Uterus (tissue), 4 donors: ENCODE measurements around the gene PIK3CD. TPM values are rescaled to one million over a fixed set of nuclear protein-coding genes. Genes with fewer than 3 reads are reported as not detected.

ENCODE experiments used
- DNase-seq, 2 donors: peaks; one replicate each; pipeline ENCODE4 v3.0.0-alpha.2; 2019 to 2020
- H3K27ac ChIP-seq, 2 donors: fragments of 200-600 bp; sonication (generic); 1 replicate in 1 of 2; 2 replicates in 1 of 2; pipeline ENCODE4 v1.5.1; 2016 to 2018
- H3K27me3 ChIP-seq, 2 donors: fragments of 200-600 bp; sonication (generic); one replicate each; pipeline ENCODE4 v1.5.1; 2018 to 2019; ENCODE audit warnings: control low read depth in 1 of 2
- H3K36me3 ChIP-seq, 2 donors: fragments of 200-600 bp; sonication (generic); one replicate each; pipeline ENCODE4 v1.5.1; 2019; ENCODE audit warnings: control low read depth in 1 of 2
- H3K4me1 ChIP-seq, 2 donors: fragments of 200-600 bp; sonication (generic); one replicate each; pipeline ENCODE4 v1.5.1; 2018 to 2019; ENCODE audit warnings: control low read depth in 1 of 2
- H3K4me3 ChIP-seq, 2 donors: fragments of 200-600 bp; sonication (generic); 1 replicate in 1 of 2; 2 replicates in 1 of 2; pipeline ENCODE4 v1.5.1; 2018 to 2019; ENCODE audit warnings: mild to moderate bottlenecking in 1 of 2
- H3K9me3 ChIP-seq, 2 donors: fragments of 200-600 bp; sonication (generic); one replicate each; pipeline ENCODE4 v1.5.1; 2019; ENCODE audit warnings: control low read depth in 1 of 2
- CTCF ChIP-seq, 4 experiments: fragments of 200-600 bp in 2 of 4; fragments of 450-650 bp in 2 of 4; sonication (generic) in 2 of 4; IDR thresholded peaks; one replicate each; pipeline ENCODE4 v1.5.1; 2016 to 2019; ENCODE audit warnings: antibody characterized with exemption in 4 of 4, mild to moderate bottlenecking in 2 of 4, moderate library complexity in 1 of 4
- POLR2A ChIP-seq, 2 donors: fragments of 450-650 bp; IDR thresholded peaks; one replicate each; pipeline ENCODE4 v1.6.1; 2016; ENCODE audit warnings: antibody characterized with exemption in 2 of 2, mild to moderate bottlenecking in 1 of 2, moderate library complexity in 1 of 2
- intact Hi-C: fragments of 100-400 bp; cut with DNase I; formaldehyde crosslinking; loops from one replicate; pipeline ENCODE4 v1.15.1; 2023; ENCODE audit warnings: low total_unique reads
- total RNA-seq, 4 donors: library from RNA; depleted of rRNA in 3 of 4; stranded (reverse); fragments of >200 nt in 3 of 4; gene quantifications; one replicate each; pipeline versions ENCODE4 v1.1.0 to v1.2.4, GENCODE V29; 2014 to 2023
- donor health status: DM: yes; HTN: yes; CAD: no.

The PIK3CD gene
- total RNA-seq = 1 to 10 TPM; 4.6 to 9.7 (median 7.4) TPM

GRCh38 chr1:9651565-9652378 lies at the start of gene PIK3CD:
PIK3CD (plus strand) TSS chr1:9651731; CDS start chr1:9710456, 58,725 bp downstream.
- H3K4me3 ChIP-seq = peak within 1 kb of the TSS; percentile 10 to 16

GRCh38 chr1:9601942-9602793 lies 49.4 kb upstream of the PIK3CD start:
- no peaks in the 10 kb centered on the region for H3K4me1 ChIP-seq
- no peaks in the 10 kb centered on the region for H3K27me3 ChIP-seq
- intact Hi-C loops = no loop called here
- no peak overlapping the region for H3K4me3 ChIP-seq
- TF ChIP-seq CTCF (IDR thresholded peaks at IDR 0.05) = no peak
- TF ChIP-seq POLR2A (IDR thresholded peaks at IDR 0.05) = no peak
- no peaks in the 10 kb centered on the region for H3K36me3 ChIP-seq
- no peak for DNase-seq
- no peaks in the 10 kb centered on the region for H3K9me3 ChIP-seq
- H3K27ac ChIP-seq = no peak overlapping the region

More at GRCh38 chr1:9651565-9652378, at the start of gene PIK3CD:
- TF ChIP-seq CTCF (IDR thresholded peaks at IDR 0.05) = no peak
- no peak for TF ChIP-seq POLR2A (IDR thresholded peaks at IDR 0.05)
- no peak for DNase-seq
- no peaks in the 10 kb centered on the region for H3K27me3 ChIP-seq
- H3K36me3 ChIP-seq = no peaks in the 10 kb centered on the region
- H3K9me3 ChIP-seq = no peaks in the 10 kb centered on the region
- H3K4me1 ChIP-seq = peaks cover 0 to 16% of the 10 kb centered on the region in 2 donors
- H3K27ac ChIP-seq = no peak within 1 kb of the TSS
- intact Hi-C loops = no loop called here

GRCh38 chr1:9602794-9603167 lies 48.8 kb upstream of the PIK3CD start:
- no peaks in the 10 kb centered on the region for H3K27me3 ChIP-seq
- no peaks in the 10 kb centered on the region for H3K4me1 ChIP-seq
- H3K27ac ChIP-seq = no peak overlapping the region
- intact Hi-C loops = no loop called here
- no peak for DNase-seq
- H3K36me3 ChIP-seq = no peaks in the 10 kb centered on the region
- no peak overlapping the region for H3K4me3 ChIP-seq
- TF ChIP-seq CTCF (IDR thresholded peaks at IDR 0.05) = no peak
- no peak for TF ChIP-seq POLR2A (IDR thresholded peaks at IDR 0.05)
- no peaks in the 10 kb centered on the region for H3K9me3 ChIP-seq

GRCh38 chr1:9603307-9603706 lies 48.2 kb upstream of the PIK3CD start:
- DNase-seq = no peak
- no peak overlapping the region for H3K27ac ChIP-seq
- H3K36me3 ChIP-seq = no peaks in the 10 kb centered on the region
- H3K4me1 ChIP-seq = no peaks in the 10 kb centered on the region
- no peaks in the 10 kb centered on the region for H3K27me3 ChIP-seq
- intact Hi-C loops = no loop called here
- TF ChIP-seq CTCF (IDR thresholded peaks at IDR 0.05) (no peak), POLR2A (IDR thresholded peaks at IDR 0.05) (no peak)
- H3K4me3 ChIP-seq = no peak overlapping the region
- no peaks in the 10 kb centered on the region for H3K9me3 ChIP-seq
